Measurements from ENCODE around the gene SCNN1A.

SCNN1A gene

GRCh38 chr12:6301721-6302120, 73.6 kb downstream of the SCNN1A start:
- Histone ChIP-seq H3K27me3 (ENCODE audit: low read length) (no peaks in the 10 kb centered on the region), H3K4me3 (ENCODE audit: insufficient read depth, low read length, poor library complexity, severe bottlenecking) (no peak overlapping the region), H4K20me1 (ENCODE audit: low read depth, low read length) (no peaks in the 10 kb centered on the region), H3K27ac (ENCODE audit: low read depth, low read length) (no peak overlapping the region), H3F3A (ENCODE audit: insufficient read depth) (no peaks in the 10 kb centered on the region), H3K36me3 (ENCODE audit: low read length) (no peaks in the 10 kb centered on the region), H2AFZ (ENCODE audit: low read depth, low read length, severe bottlenecking) (no peak overlapping the region), H3K9me3 (ENCODE audit: insufficient read depth, low read length) (no peaks in the 10 kb centered on the region), H3K9ac (ENCODE audit: low read length) (no peak overlapping the region), H3K4me2 (ENCODE audit: low read depth, low read length, poor library complexity, severe bottlenecking) (no peak overlapping the region), H3K79me2 (ENCODE audit: insufficient read depth, low read length) (no peaks in the 10 kb centered on the region), H3K9me2 (replicated peaks; ENCODE audit: insufficient read depth, low read length) (no peaks in the 10 kb centered on the region)
- TF ChIP-seq EZH2phosphoT487 (conservative IDR thresholded peaks at IDR 0.05; ENCODE audit: low read length) (no peak), CTCF (IDR thresholded peaks at IDR 0.05; ENCODE audit: insufficient read depth, low read length, poor library complexity, severe bottlenecking) (no peak)

- Histone ChIP-seq H3K4me2 (ENCODE audit: low read depth, low read length, poor library complexity, severe bottlenecking) (no peak overlapping the region), H3K9me3 (ENCODE audit: insufficient read depth, low read length) (no peaks in the 10 kb centered on the region), H3K27ac (ENCODE audit: low read depth, low read length) (no peak overlapping the region), H3K9me2 (replicated peaks; ENCODE audit: insufficient read depth, low read length) (no peaks in the 10 kb centered on the region), H3K79me2 (ENCODE audit: insufficient read depth, low read length) (no peaks in the 10 kb centered on the region), H3K9ac (ENCODE audit: low read length) (no peak overlapping the region), H3K27me3 (ENCODE audit: low read length) (no peaks in the 10 kb centered on the region), H3K4me3 (ENCODE audit: insufficient read depth, low read length, poor library complexity, severe bottlenecking) (no peak overlapping the region), H2AFZ (ENCODE audit: low read depth, low read length, severe bottlenecking) (no peak overlapping the region), H4K20me1 (ENCODE audit: low read depth, low read length) (no peaks in the 10 kb centered on the region), H3F3A (ENCODE audit: insufficient read depth) (no peaks in the 10 kb centered on the region), H3K36me3 (ENCODE audit: low read length) (no peaks in the 10 kb centered on the region)
- TF ChIP-seq CTCF (IDR thresholded peaks at IDR 0.05; ENCODE audit: insufficient read depth, low read length, poor library complexity, severe bottlenecking) (no peak), EZH2phosphoT487 (conservative IDR thresholded peaks at IDR 0.05; ENCODE audit: low read length) (no peak)
Measured at GRCh38 chr12:6297170-6297569, 78.2 kb downstream of the SCNN1A start.
